Hepatocyte (in vitro differentiated cells): ENCODE data around the gene FAM76B. TPM values are rescaled to one million over a fixed set of nuclear protein-coding genes. Genes with fewer than 3 reads are reported as not detected.
A peak's percentile ranks its signal among the peaks of the same experiment; 100 is the strongest.

Source experiments
- DNase-seq: peaks from one replicate; pipeline ENCODE4 v3.0.0-alpha.2; 2016; ENCODE audit warnings: low spot score
- H2AFZ ChIP-seq: fragments of 200-600 bp; sonication (generic); 2 replicates; pipeline ENCODE4 v1.6.0; 2016; ENCODE audit warnings: antibody characterized with exemption, mild to moderate bottlenecking
- H3K27ac ChIP-seq: fragments of 200-600 bp; sonication (generic); 2 replicates; pipeline ENCODE4 v1.5.1; 2016; ENCODE audit warnings: mild to moderate bottlenecking
- H3K27me3 ChIP-seq: fragments of 200-600 bp; sonication (generic); 2 replicates; pipeline ENCODE4 v1.6.1; 2016
- H3K36me3 ChIP-seq: fragments of 200-600 bp; sonication (generic); replicated peaks from 2 replicates; pipeline ENCODE4 v1.5.1; 2016; ENCODE audit warnings: low read depth; ENCODE audit not compliant: insufficient read depth
- H3K4me1 ChIP-seq: fragments of 200-600 bp; sonication (generic); 2 replicates; pipeline ENCODE4 v1.5.1; 2016; ENCODE audit warnings: mild to moderate bottlenecking, moderate library complexity; ENCODE audit not compliant: insufficient read depth
- H3K4me2 ChIP-seq: fragments of 200-600 bp; sonication (generic); 2 replicates; pipeline ENCODE4 v1.6.0; 2016
- H3K4me3 ChIP-seq: fragments of 200-600 bp; sonication (generic); 2 replicates; pipeline ENCODE4 v1.5.1; 2016; ENCODE audit warnings: mild to moderate bottlenecking
- H3K79me2 ChIP-seq: fragments of 200-600 bp; sonication (generic); 2 replicates; pipeline ENCODE4 v1.6.0; 2017; ENCODE audit warnings: mild to moderate bottlenecking
- H3K9me2 ChIP-seq: fragments of 200-600 bp; sonication (generic); replicated peaks from 2 replicates; pipeline ENCODE4 v1.6.0; 2017; ENCODE audit warnings: mild to moderate bottlenecking; ENCODE audit not compliant: insufficient read depth
- H3K9me3 ChIP-seq: fragments of 200-600 bp; sonication (generic); 2 replicates; pipeline ENCODE4 v1.5.1; 2016; ENCODE audit warnings: low read depth, mild to moderate bottlenecking
- H4K20me1 ChIP-seq: fragments of 200-600 bp; sonication (generic); 2 replicates; pipeline ENCODE4 v1.6.0; 2016; ENCODE audit warnings: mild to moderate bottlenecking; ENCODE audit not compliant: insufficient read depth, poor library complexity, severe bottlenecking
- EZH2 ChIP-seq: fragments of 200-600 bp; sonication (generic); IDR thresholded peaks from 2 replicates; pipeline ENCODE4 v1.6.1; 2016; ENCODE audit warnings: antibody characterized with exemption, mild to moderate bottlenecking, borderline replicate concordance
- EZH2phosphoT487 ChIP-seq: fragments of 200-600 bp; sonication (generic); IDR thresholded peaks from one replicate; pipeline ENCODE4 v1.6.1; 2018; ENCODE audit warnings: antibody characterized with exemption, mild to moderate bottlenecking, low read depth, moderate library complexity; ENCODE audit not compliant: unreplicated experiment, severe bottlenecking
- WGBS: methylation state at CpG from one replicate; pipeline ENCODE4 v1.1.6; 2016; ENCODE audit warnings: low lambda C conversion rate; ENCODE audit errors: missing lambda C conversion rate; 5-methylcytosine and 5-hydroxymethylcytosine counted together
- polyA plus RNA-seq: library from polyadenylated mRNA; unstranded; fragments of >200 nt; fragmentation: Nextera tagmentation; extraction: Ambion mirVana; gene quantifications from 2 replicates; pipeline ENCODE4 v1.2.1, GENCODE V29; 2016
- total RNA-seq: library from RNA; depleted of rRNA; stranded (reverse); fragments of >200 nt; gene quantifications from 2 replicates; pipeline ENCODE4 v1.2.3, GENCODE V29; 2014
- TF ChIP-seq, protein P1 (sequence below): fragments of 200-600 bp; sonication (generic); IDR thresholded peaks from 2 replicates; pipeline ENCODE4 v1.5.1; 2016; ENCODE audit warnings: antibody characterized with exemption, mild to moderate bottlenecking; ENCODE audit not compliant: poor library complexity

FAM76B gene
- total and polyA plus RNA-seq, 2 experiments from 2014 or later = 15.6 to 32.0 TPM

DNA sequence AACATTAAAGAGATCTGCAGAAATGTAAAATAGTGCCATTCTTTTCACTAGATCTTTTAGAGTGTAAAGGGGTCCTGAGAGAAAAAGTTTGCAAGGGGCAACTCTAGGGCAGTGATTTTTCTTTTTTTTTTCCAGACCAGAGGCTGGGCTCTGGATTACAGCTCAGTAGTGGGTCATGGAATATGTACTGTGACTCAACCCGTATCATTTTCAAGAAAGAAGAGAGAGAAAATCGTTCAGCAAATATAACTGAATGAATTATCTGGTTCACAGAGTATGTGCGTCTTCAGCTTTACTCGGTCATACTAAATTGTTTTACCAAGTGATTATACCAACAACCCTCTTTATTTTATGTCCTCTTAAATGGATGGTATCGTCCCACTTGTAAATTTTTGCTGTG lies 4.5 kb upstream of the FAM76B start:
- H3K9me2 ChIP-seq = no peaks in the 10 kb centered on the region
- peaks cover 80% of the 10 kb centered on the region for H3K79me2 ChIP-seq
- no peak for TF ChIP-seq EZH2phosphoT487
- TF ChIP-seq, protein P1, sequence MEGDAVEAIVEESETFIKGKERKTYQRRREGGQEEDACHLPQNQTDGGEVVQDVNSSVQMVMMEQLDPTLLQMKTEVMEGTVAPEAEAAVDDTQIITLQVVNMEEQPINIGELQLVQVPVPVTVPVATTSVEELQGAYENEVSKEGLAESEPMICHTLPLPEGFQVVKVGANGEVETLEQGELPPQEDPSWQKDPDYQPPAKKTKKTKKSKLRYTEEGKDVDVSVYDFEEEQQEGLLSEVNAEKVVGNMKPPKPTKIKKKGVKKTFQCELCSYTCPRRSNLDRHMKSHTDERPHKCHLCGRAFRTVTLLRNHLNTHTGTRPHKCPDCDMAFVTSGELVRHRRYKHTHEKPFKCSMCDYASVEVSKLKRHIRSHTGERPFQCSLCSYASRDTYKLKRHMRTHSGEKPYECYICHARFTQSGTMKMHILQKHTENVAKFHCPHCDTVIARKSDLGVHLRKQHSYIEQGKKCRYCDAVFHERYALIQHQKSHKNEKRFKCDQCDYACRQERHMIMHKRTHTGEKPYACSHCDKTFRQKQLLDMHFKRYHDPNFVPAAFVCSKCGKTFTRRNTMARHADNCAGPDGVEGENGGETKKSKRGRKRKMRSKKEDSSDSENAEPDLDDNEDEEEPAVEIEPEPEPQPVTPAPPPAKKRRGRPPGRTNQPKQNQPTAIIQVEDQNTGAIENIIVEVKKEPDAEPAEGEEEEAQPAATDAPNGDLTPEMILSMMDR = no peak
- TF ChIP-seq EZH2 = no peak
- H3K27ac ChIP-seq = no peak overlapping the region
- WGBS = 91% methylated on average over 5 of the region's 5 CpGs
- no peak for DNase-seq
- no peak overlapping the region for H2AFZ ChIP-seq
- peaks cover 17% of the 10 kb centered on the region for H3K4me1 ChIP-seq
- H3K9me3 ChIP-seq = no peaks in the 10 kb centered on the region
- no peak overlapping the region for H3K4me3 ChIP-seq
- no peak overlapping the region for H3K4me2 ChIP-seq
- H3K27me3 ChIP-seq = no peaks in the 10 kb centered on the region
- no peaks in the 10 kb centered on the region for H4K20me1 ChIP-seq
- no peaks in the 10 kb centered on the region for H3K36me3 ChIP-seq

DNA sequence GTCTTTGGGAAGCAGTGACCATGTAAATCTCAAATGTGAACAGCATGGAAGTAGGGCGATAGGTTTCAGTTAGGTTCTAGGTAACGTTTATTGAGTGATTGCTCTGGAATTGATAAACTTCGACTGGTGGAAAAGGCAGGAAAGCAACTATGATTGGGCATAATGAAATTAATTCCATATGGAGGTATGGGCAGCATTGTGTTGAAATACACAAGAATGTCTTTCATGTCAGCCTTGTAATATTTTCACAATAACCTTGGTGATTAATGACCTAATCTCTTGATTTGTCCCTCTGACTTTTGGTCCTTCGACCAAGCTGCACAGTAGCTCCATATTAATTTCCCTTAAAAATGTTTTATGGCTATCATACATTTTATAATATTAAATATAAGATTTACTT lies 3.5 kb upstream of the FAM76B start:
- peaks cover 76% of the 10 kb centered on the region for H3K79me2 ChIP-seq
- H3K27me3 ChIP-seq = no peaks in the 10 kb centered on the region
- no peak overlapping the region for H2AFZ ChIP-seq
- H3K36me3 ChIP-seq = no peaks in the 10 kb centered on the region
- H3K27ac ChIP-seq = no peak overlapping the region
- WGBS = 59% methylated on average over 4 of the region's 4 CpGs
- H3K4me3 ChIP-seq = no peak overlapping the region
- H3K9me3 ChIP-seq = no peaks in the 10 kb centered on the region
- H3K9me2 ChIP-seq = no peaks in the 10 kb centered on the region
- H4K20me1 ChIP-seq = no peaks in the 10 kb centered on the region
- DNase-seq = no peak
- peak overlapping the region; percentile 94 for H3K4me2 ChIP-seq
- peaks cover 22% of the 10 kb centered on the region for H3K4me1 ChIP-seq
- TF ChIP-seq, protein P1 = no peak
- TF ChIP-seq EZH2 (no peak), EZH2phosphoT487 (no peak)

DNA sequence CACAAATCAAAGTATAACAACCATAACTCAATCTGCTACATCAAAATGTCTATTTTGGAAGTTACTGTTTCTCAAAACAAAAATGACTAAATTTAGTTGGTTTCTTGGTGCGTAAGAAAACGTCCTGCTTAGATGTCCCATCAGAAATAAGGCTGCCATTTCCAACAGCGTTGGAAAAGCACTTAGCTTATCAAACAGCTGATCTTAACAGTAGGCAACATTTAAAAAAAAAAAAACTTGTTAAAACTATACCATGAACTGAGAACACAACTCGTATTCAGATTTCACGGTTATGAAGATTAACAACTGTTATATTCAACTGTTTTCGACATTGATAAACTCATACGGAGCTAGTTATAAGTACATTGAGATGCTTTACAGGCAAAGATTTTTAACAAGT lies 3.1 kb upstream of the FAM76B start:
- peaks cover 76% of the 10 kb centered on the region for H3K79me2 ChIP-seq
- 87% methylated on average over 7 of the region's 7 CpGs for WGBS
- H4K20me1 ChIP-seq = no peaks in the 10 kb centered on the region
- H3K27me3 ChIP-seq = no peaks in the 10 kb centered on the region
- no peak for DNase-seq
- H3K4me3 ChIP-seq = no peak overlapping the region
- peaks cover 24% of the 10 kb centered on the region for H3K4me1 ChIP-seq
- no peaks in the 10 kb centered on the region for H3K9me3 ChIP-seq
- no peaks in the 10 kb centered on the region for H3K9me2 ChIP-seq
- H2AFZ ChIP-seq = no peak overlapping the region
- H3K27ac ChIP-seq = no peak overlapping the region
- no peak for TF ChIP-seq EZH2phosphoT487
- TF ChIP-seq, protein P1 = no peak
- TF ChIP-seq EZH2 = no peak
- H3K36me3 ChIP-seq = no peaks in the 10 kb centered on the region
- H3K4me2 ChIP-seq = peak overlapping the region; percentile 94

DNA sequence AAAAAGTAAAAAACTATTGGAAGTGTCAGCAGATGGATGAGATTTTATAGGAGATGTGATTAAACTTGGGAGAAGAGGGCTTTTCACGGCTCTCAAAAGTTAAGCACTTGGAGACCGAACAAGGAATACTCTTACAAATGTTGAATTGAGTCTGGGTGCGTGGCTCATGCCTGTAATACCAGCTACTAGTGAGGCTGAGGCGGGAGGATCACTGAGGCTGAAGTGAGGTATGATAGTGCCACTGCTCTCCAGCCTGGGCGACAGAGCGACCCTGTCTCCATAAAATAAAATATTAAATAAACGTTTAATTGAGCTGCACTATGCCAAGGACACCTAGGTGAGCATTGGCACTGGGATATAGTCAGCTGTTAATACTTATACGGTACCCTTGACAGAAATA lies 2.6 kb upstream of the FAM76B start:
- Histone ChIP-seq H3K4me3 (peak overlapping the region; percentile 54), H3K27ac (peak overlapping the region; percentile 98), H3K4me2 (peak overlapping the region; percentile 94), H3K79me2 (peaks cover 76% of the 10 kb centered on the region), H2AFZ (no peak overlapping the region), H3K9me3 (no peaks in the 10 kb centered on the region), H3K36me3 (no peaks in the 10 kb centered on the region), H3K4me1 (peaks cover 24% of the 10 kb centered on the region), H4K20me1 (no peaks in the 10 kb centered on the region), H3K27me3 (no peaks in the 10 kb centered on the region), H3K9me2 (no peaks in the 10 kb centered on the region)
- WGBS = 85% methylated on average over 8 of the region's 8 CpGs
- TF ChIP-seq EZH2phosphoT487 = no peak
- TF ChIP-seq, protein P1 = no peak
- no peak for TF ChIP-seq EZH2
- DNase-seq = no peak
